ENCODE measurements around the gene SERP1.

- TF ChIP-seq, protein P1, sequence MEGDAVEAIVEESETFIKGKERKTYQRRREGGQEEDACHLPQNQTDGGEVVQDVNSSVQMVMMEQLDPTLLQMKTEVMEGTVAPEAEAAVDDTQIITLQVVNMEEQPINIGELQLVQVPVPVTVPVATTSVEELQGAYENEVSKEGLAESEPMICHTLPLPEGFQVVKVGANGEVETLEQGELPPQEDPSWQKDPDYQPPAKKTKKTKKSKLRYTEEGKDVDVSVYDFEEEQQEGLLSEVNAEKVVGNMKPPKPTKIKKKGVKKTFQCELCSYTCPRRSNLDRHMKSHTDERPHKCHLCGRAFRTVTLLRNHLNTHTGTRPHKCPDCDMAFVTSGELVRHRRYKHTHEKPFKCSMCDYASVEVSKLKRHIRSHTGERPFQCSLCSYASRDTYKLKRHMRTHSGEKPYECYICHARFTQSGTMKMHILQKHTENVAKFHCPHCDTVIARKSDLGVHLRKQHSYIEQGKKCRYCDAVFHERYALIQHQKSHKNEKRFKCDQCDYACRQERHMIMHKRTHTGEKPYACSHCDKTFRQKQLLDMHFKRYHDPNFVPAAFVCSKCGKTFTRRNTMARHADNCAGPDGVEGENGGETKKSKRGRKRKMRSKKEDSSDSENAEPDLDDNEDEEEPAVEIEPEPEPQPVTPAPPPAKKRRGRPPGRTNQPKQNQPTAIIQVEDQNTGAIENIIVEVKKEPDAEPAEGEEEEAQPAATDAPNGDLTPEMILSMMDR (conservative IDR thresholded peaks at IDR 0.05) = no peak
- TF ChIP-seq ZFX (IDR thresholded peaks at IDR 0.05) = no peak
Observed at GRCh38 chr3:150594150-150594549, 47.9 kb upstream of the SERP1 start.
